Femur (tissue), 1 donor: Measurements from ENCODE around the gene LILRA6.
"Not testable (repeated sequence)": the region's sequence is repeated elsewhere in the genome, so short reads cannot be mapped to it uniquely, and the experiment has no call there.

Source experiments
- DNase-seq: peaks from one replicate; pipeline ENCODE4 v3.0.0-alpha.2; 2017

The LILRA6 gene

GRCh38 chr19:54229146-54229545 lies 13.4 kb downstream of the LILRA6 start:
- no peak for DNase-seq

- DNase-seq, result not testable (repeated sequence)
These were observed 18.0 kb downstream of the LILRA6 start for GRCh38 chr19:54224619-54225018.

- not testable (repeated sequence) for DNase-seq
These were observed 18.7 kb downstream of the LILRA6 start for GRCh38 chr19:54223937-54224281.

GRCh38 chr19:54223277-54223936 lies 19.2 kb downstream of the LILRA6 start:
- not testable (repeated sequence) for DNase-seq

- DNase-seq, result peak; percentile 23
These were observed 19.9 kb downstream of the LILRA6 start, which contains the start of gene LILRB3 for GRCh38 chr19:54222474-54223276. LILRB3 (minus strand) TSS chr19:54223007; CDS start chr19:54222976, 31 bp downstream.

- DNase-seq, result not testable (repeated sequence)
These were observed 20.6 kb downstream of the LILRA6 start for GRCh38 chr19:54221947-54222346.

- DNase-seq, result not testable (repeated sequence)
These were observed 22.9 kb downstream of the LILRA6 start for GRCh38 chr19:54219702-54220101.

GRCh38 chr19:54218960-54219661 lies 23.5 kb downstream of the LILRA6 start:
- no peak for DNase-seq

- no peak for DNase-seq
These were observed 24.3 kb downstream of the LILRA6 start for GRCh38 chr19:54218259-54218658.

GRCh38 chr19:54217517-54218247 lies 24.9 kb downstream of the LILRA6 start:
- DNase-seq, result not testable (repeated sequence)

- DNase-seq, result no peak
These were observed 25.7 kb downstream of the LILRA6 start for GRCh38 chr19:54216869-54217268.

- not testable (repeated sequence) for DNase-seq
These were observed 27.9 kb downstream of the LILRA6 start for GRCh38 chr19:54214734-54215133.

GRCh38 chr19:54214217-54214616 lies 28.4 kb downstream of the LILRA6 start:
- not testable (repeated sequence) for DNase-seq

- DNase-seq, result no peak
These were observed 31.4 kb downstream of the LILRA6 start for GRCh38 chr19:54211235-54211634.

GRCh38 chr19:54209811-54210494 lies 32.6 kb downstream of the LILRA6 start:
- peak; percentile 87 for DNase-seq

GRCh38 chr19:54209058-54209810 lies 33.4 kb downstream of the LILRA6 start:
- peak; percentile 33 for DNase-seq

GRCh38 chr19:54208784-54209057 lies 33.9 kb downstream of the LILRA6 start:
- DNase-seq, result no peak

GRCh38 chr19:54207983-54208783 lies 34.4 kb downstream of the LILRA6 start:
- DNase-seq, result peak; percentile 83

GRCh38 chr19:54207676-54207982 lies 35.0 kb downstream of the LILRA6 start:
- DNase-seq, result no peak

- DNase-seq, result not testable (repeated sequence)
These were observed 35.4 kb downstream of the LILRA6 start for GRCh38 chr19:54207193-54207592.

- DNase-seq, result no peak
These were observed 35.8 kb downstream of the LILRA6 start for GRCh38 chr19:54206831-54207177.
